ENCODE measurements around the gene PRKG1.
"Not testable (repeated sequence)": the region's sequence is repeated elsewhere in the genome, so short reads cannot be mapped to it uniquely, and the experiment has no call there.

PRKG1 gene

GRCh38 chr10:51679841-51680240 lies 605.6 kb downstream of the PRKG1 start:
- no peak for DNase-seq

- DNase-seq, result no peak
These were observed 608.9 kb downstream of the PRKG1 start for GRCh38 chr10:51683031-51683691.

- no peak for DNase-seq
These were observed 611.5 kb downstream of the PRKG1 start for GRCh38 chr10:51685768-51686167.

GRCh38 chr10:51687296-51687695 lies 613.0 kb downstream of the PRKG1 start:
- no peak for DNase-seq

- not testable (repeated sequence) for DNase-seq
These were observed 614.5 kb downstream of the PRKG1 start for GRCh38 chr10:51688826-51689225.

GRCh38 chr10:51689536-51689935 lies 615.2 kb downstream of the PRKG1 start:
- no peak for DNase-seq

- no peak for DNase-seq
These were observed 616.8 kb downstream of the PRKG1 start for GRCh38 chr10:51691135-51691534.

GRCh38 chr10:51694086-51694768 lies 619.9 kb downstream of the PRKG1 start:
- no peak for DNase-seq

GRCh38 chr10:51696251-51696650 lies 622.0 kb downstream of the PRKG1 start:
- no peak for DNase-seq

GRCh38 chr10:51698473-51699063 lies 624.3 kb downstream of the PRKG1 start:
- no peak for DNase-seq

GRCh38 chr10:51699145-51699474 lies 624.8 kb downstream of the PRKG1 start:
- DNase-seq, result peak in 1 of 2 experiments; percentile 40

GRCh38 chr10:51699475-51700227 lies 625.4 kb downstream of the PRKG1 start, which contains the start of gene CSTF2T:
CSTF2T (minus strand) TSS chr10:51699595; CDS start chr10:51699549, 46 bp downstream.
- DNase-seq, result peak; percentile 89 to 91

- peak in 1 of 2 experiments; percentile 14 for DNase-seq
These were observed 626.0 kb downstream of the PRKG1 start for GRCh38 chr10:51700228-51700817.

GRCh38 chr10:51705774-51706173 lies 631.5 kb downstream of the PRKG1 start:
- DNase-seq, result peak; percentile 41 to 47

GRCh38 chr10:51706225-51706624 lies 631.9 kb downstream of the PRKG1 start:
- peak in 1 of 2 experiments; percentile 33 for DNase-seq

GRCh38 chr10:51707392-51707791 lies 633.1 kb downstream of the PRKG1 start:
- no peak for DNase-seq

GRCh38 chr10:51707821-51708424 lies 633.6 kb downstream of the PRKG1 start:
- no peak for DNase-seq

GRCh38 chr10:51708609-51709008 lies 634.3 kb downstream of the PRKG1 start:
- DNase-seq, result no peak

GRCh38 chr10:51709324-51709972 lies 635.2 kb downstream of the PRKG1 start:
- no peak for DNase-seq

GRCh38 chr10:51711519-51711891 lies 637.2 kb downstream of the PRKG1 start:
- DNase-seq, result no peak

GRCh38 chr10:51716981-51717380 lies 642.7 kb downstream of the PRKG1 start:
- DNase-seq, result no peak

GRCh38 chr10:51718804-51719291 lies 644.6 kb downstream of the PRKG1 start:
- no peak for DNase-seq

Measured in NCI-H446 (cell line).